Subcutaneous adipose tissue (tissue), 4 donors: ENCODE results near the gene SLC16A12. TPM values are rescaled to one million over a fixed set of nuclear protein-coding genes. Genes with fewer than 3 reads are reported as not detected.

Experiments
- CTCF ChIP-seq: fragments of 450-650 bp; IDR thresholded peaks from one replicate; pipeline ENCODE4 v1.5.1; 2016; ENCODE audit warnings: low read depth, mild to moderate bottlenecking, control low read depth, antibody characterized with exemption, moderate library complexity
- total RNA-seq, 4 donors: library from RNA; depleted of rRNA; stranded (reverse); fragments of >200 nt; gene quantifications; one replicate each; pipeline ENCODE4 v1.1.0, GENCODE V29; 2016

Gene SLC16A12
- total RNA-seq, 4 donors from 2014 or later: 1.0 to 8.9 (median 4.2) TPM

- TF ChIP-seq CTCF: no peak
Measured at GRCh38 chr10:89428877-89429276, 106.5 kb downstream of the SLC16A12 start.

- TF ChIP-seq CTCF: no peak
Measured at GRCh38 chr10:89427629-89428028, 107.8 kb downstream of the SLC16A12 start.

- no peak for TF ChIP-seq CTCF
Measured at GRCh38 chr10:89426230-89426868, 109.0 kb downstream of the SLC16A12 start.

GRCh38 chr10:89425000-89425399 is 110.4 kb downstream of the SLC16A12 start:
- TF ChIP-seq CTCF: no peak

GRCh38 chr10:89421018-89421476 is 114.3 kb downstream of the SLC16A12 start:
- no peak for TF ChIP-seq CTCF

GRCh38 chr10:89419548-89419947 is 115.8 kb downstream of the SLC16A12 start:
- TF ChIP-seq CTCF: no peak

- no peak for TF ChIP-seq CTCF
Measured at GRCh38 chr10:89416465-89416864, 118.9 kb downstream of the SLC16A12 start.
